ENCODE data around the gene SLC5A4.

The SLC5A4 gene

DNA sequence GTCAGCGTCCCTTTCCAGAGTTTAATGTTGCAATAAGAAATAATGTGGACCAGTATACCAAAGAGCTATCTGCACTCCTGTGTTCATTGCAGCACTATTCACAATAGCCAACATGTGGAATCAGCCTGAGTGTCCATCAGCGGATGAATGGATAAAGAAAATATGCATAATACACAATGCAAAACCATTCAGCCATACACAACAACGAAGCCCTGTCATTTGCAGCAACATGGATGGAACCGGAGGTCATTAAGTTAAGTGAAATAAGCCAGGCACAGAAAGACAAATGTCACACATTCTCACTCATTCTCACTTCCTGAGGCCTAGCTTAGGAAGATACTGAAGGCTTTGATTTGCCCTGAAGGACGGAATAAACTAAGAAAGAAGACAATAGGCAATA lies 22.1 kb downstream of the SLC5A4 start:
- DNase-seq (ENCODE audit: low read depth in 4 of 4, low spot score in 1 of 4): no peak

DNA sequence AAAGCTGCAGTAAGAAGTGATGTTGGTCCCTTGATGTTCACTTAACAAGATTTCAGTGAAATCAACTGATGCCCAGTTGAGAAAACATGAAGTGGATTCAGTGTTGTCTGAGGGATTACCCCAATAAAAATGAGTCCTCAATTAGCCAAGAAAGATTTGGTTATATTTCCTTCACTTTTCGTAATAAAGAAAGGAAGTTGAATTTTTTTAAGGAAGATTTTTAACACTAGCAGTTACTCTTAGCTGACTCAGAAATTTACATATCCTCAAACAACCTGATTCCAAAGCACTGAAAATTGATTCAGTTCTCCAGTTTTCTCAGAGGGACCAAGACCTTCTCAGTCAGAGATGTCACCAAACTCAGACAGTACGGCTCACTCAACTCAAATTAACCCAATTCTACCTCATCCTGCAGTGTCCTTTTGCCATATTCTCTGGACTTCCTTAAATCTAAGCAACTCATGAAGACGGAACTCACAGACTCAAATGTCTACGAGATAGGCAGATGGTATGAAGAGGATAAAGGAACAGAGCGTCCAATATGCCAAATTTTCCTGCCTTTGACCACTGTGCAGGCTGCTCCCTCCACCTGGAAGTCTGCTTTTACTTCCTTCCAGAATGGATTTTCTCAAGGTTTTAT lies 22.8 kb downstream of the SLC5A4 start:
- DNase-seq (ENCODE audit: low read depth in 4 of 4, low spot score in 1 of 4): no peak

DNA sequence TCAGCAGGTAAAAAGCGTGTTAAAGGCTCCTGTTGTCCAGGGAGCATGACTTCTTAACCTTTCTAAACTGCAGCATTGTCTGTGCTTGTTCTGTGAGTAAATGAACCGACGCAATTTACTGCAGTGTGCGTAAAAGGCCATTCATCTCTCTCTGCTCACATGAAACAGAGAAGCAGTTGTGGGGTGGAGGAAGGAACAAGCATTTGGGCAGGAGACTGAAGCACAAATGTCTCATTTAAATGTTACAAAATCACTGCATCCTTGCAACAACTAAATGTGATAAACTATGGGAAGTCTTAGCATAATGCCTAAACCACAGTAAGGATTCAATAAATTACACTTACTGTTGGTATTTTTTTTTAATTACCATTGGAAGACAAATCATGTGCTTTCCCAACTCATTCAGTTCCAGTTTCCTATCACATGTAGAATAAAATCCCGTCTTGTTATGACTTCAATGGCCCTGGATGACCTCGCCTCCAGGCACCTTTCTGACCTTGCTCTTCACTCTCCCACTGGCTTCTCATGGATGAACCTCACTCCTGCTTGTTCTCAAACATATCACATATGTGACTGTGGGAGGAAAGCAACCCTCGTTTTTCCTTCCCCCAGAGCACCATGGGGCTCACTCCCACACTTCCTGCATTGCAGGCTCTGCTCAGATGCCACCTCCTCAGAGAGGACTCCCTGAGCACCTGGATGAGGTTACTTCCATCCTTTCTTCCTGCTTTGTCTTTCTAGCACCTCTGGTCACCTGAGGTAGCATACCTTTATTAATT lies 28.6 kb downstream of the SLC5A4 start:
- DNase-seq (ENCODE audit: low read depth in 4 of 4, low spot score in 1 of 4): no peak

DNA sequence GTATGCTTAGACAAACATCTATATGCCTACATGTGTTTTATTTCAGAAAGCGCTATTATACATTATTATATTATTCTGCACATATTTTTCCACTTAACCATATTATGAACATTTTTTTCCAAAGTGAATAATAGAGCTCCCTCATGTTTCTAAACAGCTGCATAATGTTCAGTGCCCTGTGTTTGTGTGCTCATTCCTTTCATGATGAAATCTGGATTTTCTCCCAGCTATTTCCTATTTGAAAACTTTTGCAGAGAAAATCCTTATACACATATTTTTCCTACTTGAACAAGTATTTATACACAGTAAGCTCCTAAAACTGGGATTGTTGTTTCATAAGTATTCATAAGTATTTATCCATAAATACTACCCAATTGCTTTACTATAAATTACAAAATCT lies 32.2 kb downstream of the SLC5A4 start:
- no peak for DNase-seq (ENCODE audit: low read depth in 4 of 4, low spot score in 1 of 4)

DNA sequence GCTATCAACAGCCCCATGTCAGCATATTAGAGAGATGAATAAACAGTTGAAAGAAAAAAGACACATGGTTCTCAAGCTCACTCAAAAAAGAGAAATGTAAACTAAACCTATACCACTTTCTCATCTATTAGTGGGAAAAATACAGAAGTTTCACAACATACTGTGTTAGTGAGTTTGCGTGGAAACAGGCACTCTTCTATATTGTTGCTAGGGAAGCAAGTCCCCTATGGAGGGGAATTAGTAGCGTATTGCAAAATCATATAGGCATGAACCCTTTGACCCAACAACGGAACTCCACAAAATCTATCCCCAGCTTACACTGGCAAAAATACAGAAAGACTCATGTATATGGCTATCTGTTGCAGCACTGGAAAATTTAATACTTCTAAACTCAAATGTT lies 36.1 kb downstream of the SLC5A4 start:
- no peak for DNase-seq (ENCODE audit: low read depth in 4 of 4, low spot score in 1 of 4)

DNA sequence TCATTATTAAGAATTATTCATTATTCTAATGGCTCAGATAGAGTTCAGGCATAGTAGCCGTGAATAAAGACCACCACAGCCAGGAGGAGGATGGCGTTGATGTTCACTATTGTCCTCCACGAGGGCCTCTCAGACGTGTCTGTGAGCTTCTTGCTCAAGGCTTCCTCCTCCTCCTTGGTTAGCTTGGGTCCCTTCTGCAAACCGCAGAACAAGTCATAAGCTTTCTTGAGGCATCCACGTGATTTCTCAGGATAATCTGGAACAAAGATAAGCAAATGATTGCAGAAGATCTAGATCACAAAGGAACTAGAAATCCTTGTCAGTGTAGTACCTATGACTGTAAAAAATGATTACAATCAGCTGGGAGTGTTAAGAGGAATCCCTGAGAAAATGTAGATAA lies 36.7 kb downstream of the SLC5A4 start:
- no peak for DNase-seq (ENCODE audit: low read depth in 4 of 4, low spot score in 1 of 4)

DNA sequence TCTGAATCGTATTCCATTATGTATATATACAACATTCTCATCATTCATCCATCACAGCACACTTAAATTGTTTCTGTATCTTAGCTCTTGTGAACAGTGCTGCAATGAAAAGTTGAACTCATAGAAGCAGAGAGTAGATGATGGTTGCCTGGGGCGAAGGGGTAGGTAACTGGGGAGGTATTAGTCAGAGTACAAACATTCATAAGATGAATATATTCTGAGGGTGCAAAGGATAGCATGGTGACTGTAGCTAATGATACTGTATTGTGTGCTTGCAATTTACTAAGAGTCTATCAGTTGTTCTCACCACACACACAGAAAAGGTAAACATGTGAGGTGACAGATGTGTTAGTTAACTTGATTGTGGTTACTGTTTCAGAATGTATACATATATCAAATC lies 37.7 kb downstream of the SLC5A4 start:
- DNase-seq (ENCODE audit: low read depth in 4 of 4, low spot score in 1 of 4): no peak

DNA sequence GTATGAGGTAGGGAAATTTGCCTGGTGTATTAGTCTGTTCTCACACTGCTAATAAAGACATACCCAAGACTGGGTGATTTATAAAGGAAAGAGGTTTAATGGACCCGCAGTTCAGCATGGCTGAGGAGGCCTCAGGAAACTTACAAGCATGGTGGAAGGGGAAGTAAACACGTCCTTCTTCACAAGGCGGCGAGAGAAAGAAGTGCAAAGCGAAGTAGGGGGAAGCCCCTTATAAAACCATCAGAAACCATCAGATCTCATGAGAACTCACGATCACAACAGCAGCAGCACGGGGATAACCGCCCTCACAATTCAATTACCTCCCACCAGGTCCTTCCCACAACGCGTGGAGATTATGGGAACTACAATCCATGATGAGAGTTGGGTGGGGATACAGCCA lies 38.2 kb downstream of the SLC5A4 start:
- DNase-seq (ENCODE audit: low read depth in 4 of 4, low spot score in 1 of 4): no peak

DNA sequence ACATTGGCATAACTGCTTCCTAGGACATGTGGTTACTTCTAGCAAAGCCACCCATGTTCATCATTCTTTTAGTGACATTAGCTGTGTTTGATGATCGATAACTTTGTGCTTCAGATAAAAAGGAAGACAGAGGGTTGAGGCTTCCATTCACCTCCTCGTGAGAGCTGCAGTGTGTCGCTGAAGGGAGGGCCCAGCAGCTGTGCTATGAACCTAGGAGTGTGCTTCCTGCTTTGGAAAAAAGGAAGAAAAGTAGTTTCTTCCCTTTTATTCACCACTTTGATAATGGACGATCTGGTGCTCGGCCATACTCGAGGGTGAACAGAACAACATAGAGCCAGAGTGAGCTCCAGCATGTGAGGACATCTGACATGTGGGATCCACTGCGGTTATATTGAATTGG lies 44.1 kb downstream of the SLC5A4 start:
- no peak for DNase-seq (ENCODE audit: low read depth in 4 of 4, low spot score in 1 of 4)

DNA sequence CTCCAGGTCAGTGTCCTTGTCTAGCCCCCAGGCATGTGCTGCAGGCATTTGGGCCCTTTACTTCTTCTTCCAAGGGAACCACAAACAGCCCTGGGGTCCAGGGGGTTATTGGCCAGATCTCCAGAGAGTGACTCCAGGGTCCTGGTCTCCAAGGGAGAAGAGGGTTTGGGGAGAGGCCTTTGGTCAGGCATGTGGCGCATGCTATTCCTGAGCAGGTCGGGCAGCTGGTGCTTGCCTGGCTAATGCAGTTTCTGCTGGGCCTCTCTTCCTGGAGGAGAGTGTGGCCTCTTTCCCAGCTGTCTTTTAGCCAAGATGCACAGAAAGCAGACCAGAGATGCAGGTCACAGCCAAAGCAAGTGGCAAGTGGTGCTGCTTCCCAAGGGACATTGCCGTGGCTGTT lies 46.5 kb downstream of the SLC5A4 start:
- no peak for DNase-seq (ENCODE audit: low read depth in 4 of 4, low spot score in 1 of 4)

DNA sequence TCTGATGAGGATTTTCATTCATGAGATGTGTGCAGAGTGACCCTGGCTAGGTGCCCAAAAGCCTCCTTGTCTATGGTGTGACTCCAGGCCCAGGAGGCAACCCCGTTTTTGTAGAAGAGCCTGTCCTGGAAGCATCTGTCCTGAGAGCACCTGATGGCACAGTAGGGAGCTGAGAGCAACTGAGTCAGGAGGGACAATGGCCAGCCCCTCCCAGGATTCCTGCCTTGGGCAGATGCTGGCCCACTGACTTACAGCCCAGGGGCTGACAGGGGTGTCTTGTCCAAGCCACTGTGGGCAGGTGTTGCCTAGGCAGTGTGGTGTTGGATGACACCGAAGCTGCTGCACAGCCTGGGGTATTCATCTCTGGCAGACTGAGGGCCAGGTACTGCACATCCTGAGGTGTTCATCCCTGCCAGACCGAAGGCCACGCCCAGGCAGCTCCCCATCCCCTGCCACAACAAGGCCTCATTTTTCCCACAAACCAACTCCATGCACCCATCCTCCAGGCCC lies 47.1 kb downstream of the SLC5A4 start:
- no peak for DNase-seq (ENCODE audit: low read depth in 4 of 4, low spot score in 1 of 4)

DNA sequence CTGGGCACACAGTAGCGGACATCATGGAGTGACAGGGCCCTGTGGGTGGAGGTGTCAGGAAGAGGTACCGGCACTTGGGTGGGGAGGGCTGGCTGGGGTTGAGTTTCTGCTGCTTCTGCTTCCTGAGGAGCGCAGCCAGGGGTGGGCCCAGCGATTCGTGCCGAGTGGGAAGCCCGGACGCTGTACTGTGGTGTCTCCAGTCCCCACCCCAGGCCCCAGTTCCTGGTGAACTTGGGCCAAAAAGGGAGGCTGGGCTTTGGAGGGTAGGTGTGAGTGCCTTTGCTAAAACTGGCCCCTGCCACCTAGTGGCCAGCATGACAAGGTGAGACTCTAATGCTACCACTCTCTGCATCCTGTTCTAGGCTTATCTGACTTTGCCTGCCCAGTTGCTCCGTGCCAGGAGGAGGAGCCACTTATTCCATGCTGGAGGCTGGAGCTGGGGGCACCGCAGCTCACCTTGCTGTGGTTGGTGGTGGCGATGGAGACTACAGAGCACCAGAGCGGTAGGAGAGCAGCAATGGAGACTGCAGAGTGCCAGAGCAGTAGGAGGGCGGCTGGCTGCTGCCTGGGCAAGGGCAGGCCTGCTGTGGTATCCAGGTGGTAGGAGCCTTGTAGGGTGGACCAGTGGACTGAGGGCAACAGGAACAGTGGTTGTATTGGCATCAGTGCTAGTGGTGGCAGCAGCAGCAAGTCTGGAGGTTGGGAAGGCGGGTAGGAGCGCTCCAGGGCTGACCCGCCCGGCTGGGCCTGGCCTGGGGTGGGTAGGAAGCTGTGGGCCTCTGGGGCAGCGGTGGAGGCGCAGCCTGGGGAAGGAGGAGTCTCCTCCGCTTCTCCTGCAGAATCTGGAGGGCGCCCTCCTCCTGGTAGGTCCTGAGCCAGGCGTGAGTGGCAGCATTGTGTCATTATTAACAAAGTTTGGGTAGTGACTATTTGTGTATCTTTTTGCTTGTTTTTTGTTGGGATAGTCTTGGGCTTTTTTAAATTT lies 48.1 kb downstream of the SLC5A4 start:
- DNase-seq (ENCODE audit: low read depth in 4 of 4, low spot score in 1 of 4): no peak

DNA sequence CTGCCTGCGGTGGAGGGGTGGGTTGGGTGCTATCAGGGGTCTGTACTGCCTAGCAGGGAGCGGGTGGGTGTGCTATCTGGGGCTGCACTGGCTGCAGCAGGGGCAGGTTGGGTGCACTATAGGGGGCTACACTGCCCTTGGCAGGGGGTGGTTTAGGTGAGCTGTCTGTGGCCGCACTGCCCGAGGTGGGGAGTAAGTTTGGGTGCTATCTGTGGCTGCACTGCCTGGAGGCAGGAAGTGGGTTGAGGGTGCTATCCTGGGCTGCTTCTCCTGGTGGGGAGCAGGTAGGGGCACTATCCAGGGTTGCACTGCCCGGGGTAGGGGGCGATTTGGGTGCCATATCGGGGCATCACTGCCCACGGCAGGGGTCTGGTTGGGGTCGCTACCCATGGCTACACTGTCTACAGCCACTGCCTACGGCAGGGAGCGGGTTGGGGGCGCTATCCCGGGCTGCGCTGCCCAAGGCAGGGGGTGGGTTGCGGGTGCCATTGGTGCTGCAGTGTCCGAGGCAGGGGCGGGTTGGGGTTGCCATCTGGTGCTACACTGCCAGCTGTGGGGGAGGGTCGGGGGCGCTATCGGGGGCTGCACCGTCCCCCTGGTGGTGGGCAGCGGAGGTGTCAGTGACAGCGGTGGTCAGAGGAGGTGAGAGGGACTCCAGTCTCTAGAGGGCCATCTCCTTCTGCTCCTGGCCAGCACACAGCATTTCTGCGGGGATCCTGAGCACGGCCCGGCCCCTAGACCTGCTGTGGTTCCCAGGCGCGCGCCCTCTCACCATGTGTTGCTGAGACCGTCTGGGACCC lies 49.0 kb downstream of the SLC5A4 start:
- DNase-seq (ENCODE audit: low read depth in 4 of 4, low spot score in 1 of 4): no peak

DNA sequence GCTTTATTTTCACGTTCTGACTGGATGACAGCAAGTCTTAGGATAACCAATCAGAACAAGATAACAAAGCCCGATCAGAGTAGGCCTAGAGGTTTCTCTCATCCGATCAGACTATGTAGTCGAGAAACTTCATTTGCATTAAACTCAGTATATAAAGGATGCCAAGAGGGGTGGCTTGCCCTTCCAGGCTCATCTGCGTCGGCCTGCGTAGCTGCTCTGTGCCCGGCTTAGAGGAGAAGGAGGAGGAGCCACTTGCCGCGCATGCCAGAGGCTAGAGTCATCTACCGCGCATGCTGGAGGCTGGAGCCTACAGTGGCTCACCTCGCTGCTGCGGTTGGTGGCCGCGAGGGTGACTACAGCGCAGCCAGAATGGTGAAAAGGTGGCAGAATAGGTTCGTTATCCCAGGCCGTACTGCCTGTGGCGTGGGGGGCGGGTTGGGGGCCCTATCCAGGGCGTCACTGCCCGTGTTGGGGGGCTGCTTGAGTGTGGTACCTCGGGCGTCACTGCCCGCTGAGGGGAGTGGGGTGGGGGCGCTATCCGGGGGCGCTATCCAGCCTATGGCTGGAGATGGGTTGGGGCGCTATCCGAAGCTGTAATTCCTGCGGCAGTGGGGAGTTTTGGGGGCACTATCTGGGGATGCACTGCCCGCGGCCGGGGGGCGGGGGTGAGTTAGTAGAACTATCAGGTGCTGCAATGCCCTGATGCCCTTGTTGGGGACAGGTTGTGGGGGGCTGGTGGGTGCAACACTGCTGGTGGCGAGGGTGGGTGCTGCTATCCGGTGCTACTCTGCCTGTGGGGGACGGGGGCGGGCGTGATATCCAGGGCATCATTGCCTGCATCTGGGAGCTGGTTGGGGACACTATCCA lies 50.1 kb downstream of the SLC5A4 start, which contains the start of gene RFPL2:
Gene RFPL2, minus strand, starts transcription at position 218 of the 867 bp plus-strand sequence. CDS start 2,622 bp downstream, outside the sequence.
- no peak for DNase-seq (ENCODE audit: low read depth in 4 of 4, low spot score in 1 of 4)

DNA sequence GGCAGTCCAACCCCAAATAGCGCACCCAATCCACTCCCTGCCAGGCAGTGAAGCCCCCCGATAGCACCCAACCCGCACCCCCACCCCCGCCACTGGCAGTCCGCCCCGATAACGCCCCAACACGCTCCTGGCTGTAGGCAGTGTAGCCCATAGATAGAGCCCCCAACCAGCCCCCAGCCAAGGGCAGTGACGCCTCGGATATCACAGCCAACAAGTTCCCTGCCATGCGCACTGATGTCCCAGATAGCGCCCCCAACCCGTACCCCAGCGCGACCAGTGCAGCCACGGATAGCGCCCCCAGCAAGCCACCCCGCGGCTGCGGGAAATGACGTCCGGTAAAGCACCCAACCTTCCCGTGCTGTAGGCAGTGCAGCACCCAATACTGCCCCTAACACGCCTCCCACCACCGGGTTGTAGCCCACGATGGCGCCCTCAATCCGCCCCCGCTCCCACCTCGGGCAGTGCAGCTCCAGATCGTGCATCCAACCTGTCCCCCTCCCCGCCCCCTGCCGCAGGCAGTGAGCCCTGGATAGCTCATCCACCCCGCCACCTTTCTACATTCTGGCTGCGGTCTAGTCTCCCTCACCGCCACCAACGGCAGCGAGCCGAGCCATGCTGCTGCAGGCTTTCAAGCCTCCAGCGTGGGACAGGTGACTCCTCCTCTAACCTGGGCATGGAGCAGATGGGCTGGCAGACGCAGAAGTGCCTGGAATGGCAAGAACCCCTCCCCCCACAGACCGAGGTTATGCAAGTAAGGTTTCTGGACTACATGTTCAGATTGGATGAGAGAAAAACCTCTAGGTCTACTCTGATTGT lies 50.9 kb downstream of the SLC5A4 start:
- no peak for DNase-seq (ENCODE audit: low read depth in 4 of 4, low spot score in 1 of 4)

DNA sequence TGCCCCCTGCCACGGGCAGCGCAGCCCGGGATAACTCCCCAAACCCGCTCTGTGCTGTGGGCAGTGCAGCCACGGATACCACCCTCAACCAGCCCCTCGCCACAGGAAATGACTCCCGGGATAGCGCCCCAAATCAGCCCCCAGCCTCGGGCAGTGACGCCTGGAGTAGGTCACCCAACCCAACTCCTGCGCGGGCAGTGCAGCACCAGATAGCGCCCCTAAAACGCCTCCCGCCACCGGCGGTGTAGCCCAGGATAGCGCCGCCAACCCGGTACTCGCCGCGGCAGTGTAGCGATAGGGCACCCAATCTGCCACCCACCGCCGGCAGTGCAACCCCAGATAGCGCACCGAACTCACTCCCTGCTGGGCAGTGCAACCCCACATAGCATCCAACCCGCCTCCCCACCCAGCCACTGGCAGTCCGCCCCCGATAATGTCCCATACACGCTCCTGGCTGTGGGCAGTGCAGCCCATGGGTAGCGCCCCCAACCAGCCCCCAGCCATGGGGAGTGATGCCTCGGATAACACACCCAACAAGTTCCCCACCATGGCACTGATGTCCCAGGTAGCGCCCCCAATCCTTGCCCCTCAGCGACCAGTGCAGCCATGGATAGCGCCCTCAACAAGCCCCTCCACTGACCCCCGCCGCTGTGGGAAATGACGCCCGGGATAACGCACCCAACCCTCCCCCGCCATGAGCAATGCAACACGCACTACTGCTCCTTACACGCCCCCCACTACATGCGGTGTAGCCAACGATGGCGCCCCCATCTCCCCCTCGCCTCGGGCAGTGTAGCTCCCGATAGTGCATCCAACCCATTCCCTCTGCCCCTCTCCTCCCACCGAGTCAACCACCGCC lies 51.7 kb downstream of the SLC5A4 start:
- DNase-seq (ENCODE audit: low read depth in 4 of 4, low spot score in 1 of 4): no peak

DNA sequence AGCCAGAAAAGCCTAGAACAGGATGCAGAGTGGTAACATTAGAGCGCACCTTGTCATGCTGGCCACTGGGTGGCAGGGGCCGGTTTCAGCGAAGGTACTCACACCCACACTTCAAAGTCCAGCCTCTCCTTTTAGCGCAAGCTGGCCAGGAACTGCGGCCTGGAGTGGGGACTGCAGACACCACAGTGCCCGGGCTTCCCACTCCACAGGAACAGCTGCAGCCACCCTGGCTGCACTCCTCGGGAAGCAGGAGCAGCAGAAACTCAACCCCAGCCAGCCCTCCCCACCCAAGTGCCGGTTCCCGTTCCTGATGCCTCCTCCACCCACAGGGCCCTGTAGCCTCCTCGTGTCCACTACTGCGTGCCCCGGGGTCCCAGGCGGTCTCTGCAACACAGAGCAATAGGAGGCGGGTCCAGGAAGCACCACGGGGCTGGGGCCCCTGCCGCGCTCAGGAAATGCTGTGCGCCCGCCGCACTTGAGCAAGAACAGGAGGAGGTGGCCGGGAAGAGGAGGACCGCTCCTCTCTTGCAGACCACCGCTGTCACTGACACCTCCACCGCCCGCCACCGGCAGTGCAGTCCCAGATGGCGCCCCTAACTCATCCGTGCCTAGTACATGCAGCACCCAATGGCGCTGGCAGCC lies 52.5 kb downstream of the SLC5A4 start:
- DNase-seq (ENCODE audit: low read depth in 4 of 4, low spot score in 1 of 4): no peak
